Measurements from ENCODE around the gene SBK2. TPM values are rescaled to one million over a fixed set of nuclear protein-coding genes. Genes with fewer than 3 reads are reported as not detected.

Gene SBK2
- total and polyA plus RNA-seq, 8 donors, result 0.20 TPM; not detected in 7

GRCh38 chr19:55494172-55494761, 42.7 kb downstream of the SBK2 start:
- peak in 1 of 4 donors; percentile 80 for DNase-seq
- no peak for TF ChIP-seq CTCF (IDR thresholded peaks at IDR 0.05)
- Histone ChIP-seq H3K9me3 (no peaks in the 10 kb centered on the region), H3K36me3 (no peaks in the 10 kb centered on the region), H3K4me3 (peak overlapping the region; percentile 3 to 15), H3K27ac (peak overlapping the region in 1 of 2 donors; percentile 80), H3K27me3 (peaks cover 0 to 57% of the 10 kb centered on the region in 2 donors), H3K4me1 (no peaks in the 10 kb centered on the region)
- peak; percentile 38 for ATAC-seq
- intact Hi-C loops (cut with DNase I), result no loop called here

GRCh38 chr19:55493645-55494171, 43.2 kb downstream of the SBK2 start:
- DNase-seq, result peak in 1 of 4 donors; percentile 74
- Histone ChIP-seq H3K4me1 (no peaks in the 10 kb centered on the region), H3K27ac (peak overlapping the region; percentile 45 to 80), H3K9me3 (no peaks in the 10 kb centered on the region), H3K4me3 (peak overlapping the region in 1 of 2 donors; percentile 15), H3K27me3 (peaks cover 0 to 61% of the 10 kb centered on the region in 2 donors), H3K36me3 (no peaks in the 10 kb centered on the region)
- no peak for TF ChIP-seq CTCF (IDR thresholded peaks at IDR 0.05)
- ATAC-seq, result no peak
- intact Hi-C loops (cut with DNase I), result no loop called here

- no peak for TF ChIP-seq CTCF (IDR thresholded peaks at IDR 0.05)
- intact Hi-C loops (cut with DNase I), result no loop called here
- Histone ChIP-seq H3K4me1 (no peaks in the 10 kb centered on the region), H3K36me3 (no peaks in the 10 kb centered on the region), H3K9me3 (no peaks in the 10 kb centered on the region), H3K27ac (peak overlapping the region; percentile 45 to 80), H3K27me3 (peaks cover 0 to 61% of the 10 kb centered on the region in 2 donors), H3K4me3 (peak overlapping the region in 1 of 2 donors; percentile 15)
- peak in 1 of 4 donors; percentile 58 for DNase-seq
- peak; percentile 13 for ATAC-seq
Observed at GRCh38 chr19:55493052-55493644, 43.8 kb downstream of the SBK2 start.

GRCh38 chr19:55492362-55492944, 44.5 kb downstream of the SBK2 start:
- Histone ChIP-seq H3K36me3 (no peaks in the 10 kb centered on the region), H3K4me3 (no peak overlapping the region), H3K27ac (no peak overlapping the region), H3K4me1 (no peaks in the 10 kb centered on the region), H3K9me3 (no peaks in the 10 kb centered on the region), H3K27me3 (peaks cover 0 to 61% of the 10 kb centered on the region in 2 donors)
- no peak for TF ChIP-seq CTCF (IDR thresholded peaks at IDR 0.05)
- ATAC-seq (no peak), DNase-seq (no peak)
- intact Hi-C loops (cut with DNase I), result no loop called here
